Transverse colon (tissue), 3 donors: ENCODE measurements around the gene IL17RE.

Experiments used
- EP300 ChIP-seq: sonication (generic); formaldehyde crosslinking; IDR thresholded peaks from one replicate; pipeline ENCODE4 v1.6.1; 2017; ENCODE audit warnings: antibody characterized with exemption, low read depth
- POLR2A ChIP-seq: fragments of 450-650 bp; IDR thresholded peaks from one replicate; pipeline ENCODE4 v1.6.1; 2016; ENCODE audit warnings: antibody characterized with exemption, mild to moderate bottlenecking, moderate library complexity
- TF ChIP-seq, protein P1 (sequence below), 5 experiments: fragments of 200-600 bp in 3 of 5; fragments of 450-650 bp in 2 of 5; sonication (generic) in 3 of 5; IDR thresholded peaks; 1 replicate in 2 of 5; 2 replicates in 3 of 5; pipeline ENCODE4 v1.5.1; 2016 to 2017; ENCODE audit warnings: antibody characterized with exemption in 5 of 5, inconsistent platforms in 3 of 5, mild to moderate bottlenecking in 2 of 5, moderate library complexity in 1 of 5

DNA sequence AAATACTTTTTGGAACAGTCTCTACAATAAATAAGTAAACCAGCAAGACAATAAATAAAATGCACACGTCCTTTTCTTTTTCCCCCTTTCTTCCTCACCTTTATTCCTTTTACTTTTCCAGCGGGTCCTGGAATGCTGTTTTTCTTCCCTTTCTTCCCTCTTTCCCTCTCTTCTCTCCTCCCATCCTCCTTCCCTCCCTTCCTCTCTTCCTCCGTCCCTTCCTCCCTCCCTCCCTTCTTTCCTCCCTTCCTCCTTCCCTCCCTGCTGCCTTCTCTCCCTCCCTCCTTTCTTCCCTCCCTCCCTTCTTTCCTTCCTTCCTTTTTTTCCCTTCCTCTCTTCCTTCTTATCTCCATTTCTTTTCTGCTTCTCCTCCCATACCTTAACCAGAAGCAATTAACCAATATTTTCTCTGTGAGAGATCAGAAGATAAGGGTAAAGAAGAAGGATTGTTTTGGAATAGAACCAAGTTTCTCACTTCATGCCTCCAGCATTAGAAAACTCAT, 3.3 kb upstream of the IL17RE start:
- TF ChIP-seq, protein P1, sequence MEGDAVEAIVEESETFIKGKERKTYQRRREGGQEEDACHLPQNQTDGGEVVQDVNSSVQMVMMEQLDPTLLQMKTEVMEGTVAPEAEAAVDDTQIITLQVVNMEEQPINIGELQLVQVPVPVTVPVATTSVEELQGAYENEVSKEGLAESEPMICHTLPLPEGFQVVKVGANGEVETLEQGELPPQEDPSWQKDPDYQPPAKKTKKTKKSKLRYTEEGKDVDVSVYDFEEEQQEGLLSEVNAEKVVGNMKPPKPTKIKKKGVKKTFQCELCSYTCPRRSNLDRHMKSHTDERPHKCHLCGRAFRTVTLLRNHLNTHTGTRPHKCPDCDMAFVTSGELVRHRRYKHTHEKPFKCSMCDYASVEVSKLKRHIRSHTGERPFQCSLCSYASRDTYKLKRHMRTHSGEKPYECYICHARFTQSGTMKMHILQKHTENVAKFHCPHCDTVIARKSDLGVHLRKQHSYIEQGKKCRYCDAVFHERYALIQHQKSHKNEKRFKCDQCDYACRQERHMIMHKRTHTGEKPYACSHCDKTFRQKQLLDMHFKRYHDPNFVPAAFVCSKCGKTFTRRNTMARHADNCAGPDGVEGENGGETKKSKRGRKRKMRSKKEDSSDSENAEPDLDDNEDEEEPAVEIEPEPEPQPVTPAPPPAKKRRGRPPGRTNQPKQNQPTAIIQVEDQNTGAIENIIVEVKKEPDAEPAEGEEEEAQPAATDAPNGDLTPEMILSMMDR (IDR thresholded peaks at IDR 0.05), result no peak
- TF ChIP-seq POLR2A, result no peak
- TF ChIP-seq EP300, result no peak
